IPS DF 19.7 (cell line): ENCODE data around the gene GSKIP.
"Not testable (repeated sequence)": the region's sequence is repeated elsewhere in the genome, so short reads cannot be mapped to it uniquely, and the experiment has no call there.

Experiments
- DNase-seq: peaks from one replicate; pipeline ENCODE4 v3.0.0-alpha.2; 2013; ENCODE audit warnings: low read depth, low spot score

GSKIP gene, protein sequence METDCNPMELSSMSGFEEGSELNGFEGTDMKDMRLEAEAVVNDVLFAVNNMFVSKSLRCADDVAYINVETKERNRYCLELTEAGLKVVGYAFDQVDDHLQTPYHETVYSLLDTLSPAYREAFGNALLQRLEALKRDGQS

DNA sequence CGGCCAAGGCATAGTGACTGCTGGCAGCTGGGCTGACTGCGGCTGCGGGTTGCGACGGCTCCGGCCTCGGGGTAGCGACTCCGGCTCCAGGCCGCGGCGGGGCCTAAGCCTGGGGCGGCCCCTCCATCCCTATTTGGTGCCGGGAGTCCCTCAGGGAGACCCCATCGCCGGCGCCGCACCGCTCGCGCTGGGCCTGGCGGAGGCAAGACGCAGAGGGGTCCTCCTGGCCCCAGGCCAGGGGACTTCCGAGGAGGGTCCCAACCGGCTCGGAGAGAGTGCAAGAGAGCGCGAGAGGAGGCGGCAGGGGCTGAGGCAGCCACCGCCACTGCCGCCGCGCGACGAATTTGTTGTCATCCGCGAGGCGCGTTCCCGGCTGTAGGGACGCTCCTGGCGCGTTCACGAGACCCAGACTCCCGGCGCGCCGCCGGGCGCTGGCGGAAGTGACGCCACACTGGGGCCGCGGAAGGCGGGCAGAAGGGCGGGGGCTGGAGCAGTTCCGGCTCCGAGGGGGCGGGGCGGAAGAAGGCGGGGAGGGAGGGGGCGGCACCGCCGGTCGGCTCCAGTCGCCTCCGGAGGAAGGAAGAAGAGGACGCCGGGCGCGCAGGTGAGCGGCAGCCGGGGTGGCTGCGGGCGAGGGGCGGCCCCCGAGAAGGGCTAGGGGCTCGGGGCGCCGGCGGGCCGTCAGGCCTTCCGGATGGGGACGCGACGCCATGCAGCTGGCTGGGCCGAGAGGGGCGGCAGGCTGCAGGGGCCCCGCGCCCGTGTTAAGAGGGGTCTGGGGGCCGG is at the start of gene GSKIP, which contains the start of gene ATG2B:
GSKIP (plus strand) TSS at position 562 of the 786 bp plus-strand sequence. CDS start 18,722 bp downstream, outside the sequence.
ATG2B (minus strand) TSS at position 377 of the 786 bp plus-strand sequence; CDS start at position 12, 365 bp downstream.
- peak; percentile 65 for DNase-seq

DNA sequence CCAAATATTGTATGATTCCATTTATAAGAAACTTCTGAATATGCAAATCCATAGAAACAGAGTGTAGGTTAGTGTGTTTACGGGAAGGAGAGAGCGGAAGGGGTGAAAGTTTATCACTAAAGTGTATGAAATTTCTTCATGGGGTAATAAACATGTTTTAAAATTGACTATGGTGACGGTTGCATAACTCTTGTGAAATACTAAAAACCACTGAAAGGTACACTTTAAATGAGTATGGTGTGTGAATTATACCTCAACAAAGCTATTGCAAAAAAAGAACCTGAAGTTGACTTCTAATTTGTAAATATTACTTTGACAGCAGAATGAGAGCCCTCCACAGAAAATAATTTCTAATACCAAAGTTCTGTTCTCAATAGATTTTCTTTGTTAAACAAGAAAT is 47.2 kb upstream of the GSKIP start:
- no peak for DNase-seq

DNA sequence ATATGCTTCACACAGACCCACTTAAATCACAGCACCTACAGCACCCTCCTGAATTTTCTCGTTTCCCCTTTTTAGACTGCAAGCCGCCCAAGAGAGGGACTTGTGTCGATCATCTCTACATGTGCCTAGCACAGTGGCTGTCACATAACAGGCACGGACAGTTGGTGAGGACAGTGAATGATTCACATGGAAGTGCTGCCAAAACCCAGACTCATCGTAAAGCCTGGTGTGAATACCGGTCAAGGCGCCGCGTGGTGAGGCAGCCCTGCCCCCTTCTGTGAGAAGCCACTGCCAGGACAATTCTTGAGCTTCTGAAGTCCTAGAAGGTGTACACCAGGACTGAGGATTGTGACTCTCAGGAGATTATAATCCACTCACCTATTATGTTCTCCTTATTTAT is 44.5 kb upstream of the GSKIP start:
- no peak for DNase-seq

DNA sequence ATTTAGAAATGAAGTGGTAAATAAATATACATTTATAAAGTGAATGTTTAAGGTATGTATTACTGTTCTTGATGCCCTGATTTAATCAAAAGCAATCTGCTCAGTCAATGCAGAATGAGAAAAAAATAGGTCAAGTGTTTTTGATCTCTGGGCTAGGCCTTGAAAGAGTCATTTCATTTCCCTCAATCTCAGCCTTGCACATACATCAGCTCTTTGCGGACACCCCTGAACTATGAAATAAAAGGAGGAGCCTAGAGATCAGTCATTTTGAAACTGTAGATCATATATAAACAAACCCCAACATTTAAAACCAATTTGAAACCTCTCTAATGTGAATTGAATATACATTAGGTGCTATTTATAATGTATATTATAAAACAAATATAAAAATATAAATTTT is 42.7 kb upstream of the GSKIP start:
- no peak for DNase-seq

DNA sequence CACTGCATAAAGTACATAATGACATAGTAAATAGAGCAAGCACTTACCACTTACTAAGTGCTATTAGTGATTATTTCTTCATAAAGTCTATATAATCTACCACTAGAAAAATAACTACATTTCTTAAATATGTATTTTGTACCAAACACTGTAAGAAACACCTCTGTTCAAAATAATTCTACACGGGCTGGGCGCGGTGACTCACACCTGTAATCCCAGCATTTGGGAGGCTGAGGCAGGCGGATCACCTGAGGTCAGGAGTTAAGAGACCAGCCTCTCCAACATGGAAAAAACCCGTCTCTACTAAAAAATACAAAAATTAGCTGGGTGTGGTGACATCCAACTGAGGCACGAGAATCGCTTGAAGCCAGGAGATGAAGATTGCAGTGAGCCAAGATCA is 39.1 kb upstream of the GSKIP start:
- DNase-seq, result no peak

DNA sequence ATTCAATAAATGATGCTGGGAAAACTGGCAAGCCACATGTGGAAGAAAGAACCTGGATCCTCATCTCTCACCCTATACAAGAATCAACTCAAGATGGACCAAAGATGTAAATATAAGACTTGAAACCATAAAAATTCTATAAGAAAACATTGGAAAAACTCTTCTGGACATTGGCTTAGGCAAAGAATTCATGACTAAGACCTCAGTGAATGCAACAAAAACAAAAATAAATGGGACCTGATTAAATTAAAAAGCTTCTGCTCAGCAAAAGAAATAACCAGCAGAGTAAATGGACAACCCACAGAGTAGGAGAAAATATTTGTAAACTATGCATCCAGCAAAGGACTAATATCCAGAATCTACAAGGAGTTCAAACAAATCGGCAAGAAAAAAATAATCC is 24.8 kb upstream of the GSKIP start:
- no peak for DNase-seq

DNA sequence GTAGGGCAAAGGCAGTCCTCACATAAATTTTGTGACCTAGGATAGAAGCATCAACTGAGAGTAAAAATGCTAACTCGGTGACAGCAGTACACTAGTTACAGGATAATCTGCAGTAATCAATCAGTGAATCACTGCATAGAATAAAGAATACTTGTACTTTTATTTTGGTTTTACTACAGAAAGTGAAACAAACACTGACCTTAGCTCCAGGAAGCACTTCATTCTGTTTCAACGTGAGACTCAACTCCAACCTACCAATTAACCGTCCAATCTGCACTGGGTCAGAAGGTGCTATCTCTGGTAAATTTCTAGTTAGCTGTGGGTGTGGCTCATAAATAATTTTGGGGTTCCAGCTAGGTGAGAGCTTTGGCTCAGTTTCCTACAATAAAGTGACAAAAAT is 22.0 kb upstream of the GSKIP start:
- no peak for DNase-seq

DNA sequence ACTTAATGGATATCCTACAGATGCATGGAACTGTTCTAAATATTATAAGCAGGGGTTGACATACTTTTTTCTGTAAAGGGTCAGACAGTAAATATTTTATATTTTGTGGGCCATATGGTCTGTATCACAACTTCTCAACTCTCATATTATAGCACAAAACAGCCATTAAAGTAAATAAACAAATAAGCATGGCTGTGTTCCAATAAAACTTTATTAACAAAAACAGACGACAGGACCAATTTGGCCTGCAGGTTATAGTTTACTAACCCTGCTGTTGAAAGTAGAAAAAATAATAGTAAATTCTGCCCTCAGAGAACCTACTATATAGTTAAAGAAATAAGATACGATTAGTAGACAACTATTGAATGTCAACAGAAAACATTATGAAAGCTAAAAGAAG is 17.7 kb upstream of the GSKIP start:
- no peak for DNase-seq

DNA sequence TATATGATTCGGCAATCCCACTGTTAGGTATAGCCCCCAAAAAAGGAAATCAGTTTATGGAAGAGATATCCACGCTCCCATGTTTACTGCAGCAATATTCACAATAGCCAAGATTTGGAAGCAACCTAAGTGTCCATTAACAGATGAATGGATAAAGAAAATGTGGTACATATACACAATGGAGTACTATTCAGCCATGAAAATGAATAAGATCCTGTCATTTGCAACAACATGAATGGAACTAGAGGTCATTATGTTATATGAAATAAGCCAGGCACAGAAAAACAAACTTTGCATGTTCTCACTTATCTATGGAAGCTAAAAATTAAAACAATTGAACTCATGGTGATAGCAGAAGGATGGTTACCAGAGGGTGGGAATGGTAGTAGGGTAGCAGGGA is 15.4 kb upstream of the GSKIP start:
- not testable (repeated sequence) for DNase-seq

DNA sequence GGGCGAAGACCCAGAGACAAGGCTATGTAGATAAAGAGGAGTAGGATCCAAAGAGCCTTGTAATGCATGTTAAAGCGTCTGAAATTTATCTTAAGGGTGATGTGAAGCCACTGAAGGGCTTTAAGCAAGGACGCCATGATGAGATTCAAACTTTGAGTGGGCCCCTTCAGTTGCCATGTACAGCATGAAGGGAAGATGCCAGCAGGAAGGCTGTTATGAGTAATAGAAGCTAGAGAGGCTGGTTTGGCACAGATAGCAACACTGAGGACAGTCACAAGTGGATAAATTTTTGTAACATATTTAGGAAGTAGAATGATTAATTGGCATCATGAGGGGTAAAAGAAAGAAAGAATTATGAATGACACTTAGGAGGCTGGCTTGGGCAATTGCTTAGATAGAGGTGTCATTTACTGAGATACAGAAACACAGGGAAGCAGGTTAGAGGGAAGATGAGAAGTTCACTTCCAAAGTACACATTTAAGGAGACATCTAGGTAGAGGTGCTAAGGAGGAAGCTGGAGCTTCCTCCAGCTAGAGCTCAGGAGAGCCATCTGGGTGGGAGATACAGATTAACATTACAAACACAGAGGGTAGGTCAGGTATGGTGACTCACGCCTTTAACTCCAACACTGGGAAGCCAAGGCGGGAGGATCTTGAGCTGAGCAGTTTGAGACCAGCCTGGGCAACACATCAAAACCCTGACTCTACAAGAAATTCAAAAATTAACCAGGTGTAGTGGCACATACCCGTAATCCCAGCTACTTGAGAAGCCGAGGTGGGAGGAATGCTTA is 13.8 kb upstream of the GSKIP start:
- DNase-seq, result peak; percentile 69

DNA sequence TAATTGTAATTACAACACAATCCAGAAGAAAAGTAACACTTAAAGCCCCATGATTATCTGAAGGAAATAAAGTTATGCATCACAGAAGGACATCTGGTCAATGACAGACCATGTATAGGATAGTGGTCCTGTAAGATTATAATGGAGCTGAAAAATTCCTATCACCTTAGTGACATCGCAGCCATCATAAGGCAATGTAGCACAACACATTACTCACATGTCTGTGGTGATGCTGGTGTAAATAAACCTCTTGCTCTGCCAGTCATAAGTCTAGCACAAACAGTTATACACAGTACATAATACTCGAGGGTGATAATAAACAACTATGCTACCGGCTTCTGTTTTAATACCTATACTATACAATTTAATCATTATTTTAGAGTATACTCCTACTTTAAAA is 11.3 kb upstream of the GSKIP start:
- no peak for DNase-seq

DNA sequence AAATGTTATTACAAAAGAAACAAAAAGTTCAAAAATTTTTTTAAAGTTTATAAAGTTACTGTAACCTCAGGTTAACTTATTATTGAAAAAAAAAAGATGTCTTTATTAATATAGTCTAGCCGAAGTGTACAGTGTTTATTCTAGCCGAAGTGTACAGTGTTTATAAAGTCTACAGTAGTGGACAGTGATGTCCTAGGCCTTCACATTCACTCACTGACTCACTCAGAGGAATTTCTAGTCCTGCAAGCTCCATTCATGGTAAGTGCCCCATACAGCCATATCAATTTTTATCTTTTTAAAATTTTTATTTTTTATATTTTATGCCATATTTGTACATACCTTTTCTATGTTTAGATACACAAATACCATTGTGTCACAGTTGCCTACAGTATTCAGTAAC is 10.6 kb upstream of the GSKIP start:
- DNase-seq, result no peak

DNA sequence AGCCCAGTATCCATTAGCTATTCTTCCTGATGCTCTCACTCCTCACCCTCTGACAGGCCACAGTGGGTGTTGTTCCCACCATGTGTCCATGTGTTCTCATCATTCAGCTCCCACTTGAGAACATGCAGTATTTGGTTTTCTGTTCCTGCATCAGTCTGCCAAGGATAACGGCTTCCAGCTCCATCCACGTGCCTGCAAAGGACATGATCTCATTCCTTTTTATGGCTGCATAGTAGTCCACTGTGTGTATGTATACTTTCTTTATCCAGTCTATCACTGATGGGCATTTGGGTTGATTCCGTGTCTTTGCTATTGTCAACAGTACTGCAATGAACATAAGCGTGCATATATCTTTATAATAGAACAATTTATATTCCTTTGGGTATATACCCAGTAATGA is 9.1 kb upstream of the GSKIP start:
- no peak for DNase-seq

DNA sequence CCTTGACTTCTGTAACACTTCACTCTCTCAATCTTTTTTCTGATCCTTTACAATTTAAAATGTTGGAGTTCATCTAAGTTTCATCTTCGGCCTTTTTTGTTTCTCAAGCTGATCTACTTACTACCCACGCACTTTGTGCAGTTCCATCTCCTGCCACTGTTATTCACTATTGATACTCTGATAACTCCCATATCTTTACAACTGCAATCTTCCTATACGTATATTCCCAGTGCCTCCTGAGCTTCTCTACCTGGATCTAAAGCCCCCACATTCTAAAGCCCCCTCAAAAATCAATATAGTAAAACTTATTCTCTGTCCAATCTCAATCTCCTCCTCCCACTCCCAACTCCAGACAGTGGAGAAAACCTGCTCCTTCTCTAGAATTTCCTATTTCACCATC is 6.1 kb upstream of the GSKIP start:
- no peak for DNase-seq

DNA sequence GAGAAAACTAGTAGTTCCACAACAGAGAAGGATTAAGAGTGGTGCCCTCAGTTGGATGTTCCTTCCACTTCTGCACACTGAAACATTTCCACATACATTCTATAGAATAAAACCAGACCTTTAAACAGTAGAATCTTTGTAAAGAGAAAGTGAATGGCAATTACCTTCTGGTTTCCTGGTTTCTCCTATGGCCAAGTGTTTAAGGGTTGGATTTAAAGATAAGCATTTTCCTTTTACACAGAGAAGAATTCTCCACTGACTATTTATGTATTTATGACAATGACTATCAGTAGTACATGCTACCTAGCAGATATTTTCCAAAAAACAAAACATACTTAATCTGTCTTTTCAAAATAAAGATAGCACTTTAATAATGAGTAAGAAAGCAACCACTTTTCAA is 3.4 kb upstream of the GSKIP start:
- DNase-seq, result no peak

DNA sequence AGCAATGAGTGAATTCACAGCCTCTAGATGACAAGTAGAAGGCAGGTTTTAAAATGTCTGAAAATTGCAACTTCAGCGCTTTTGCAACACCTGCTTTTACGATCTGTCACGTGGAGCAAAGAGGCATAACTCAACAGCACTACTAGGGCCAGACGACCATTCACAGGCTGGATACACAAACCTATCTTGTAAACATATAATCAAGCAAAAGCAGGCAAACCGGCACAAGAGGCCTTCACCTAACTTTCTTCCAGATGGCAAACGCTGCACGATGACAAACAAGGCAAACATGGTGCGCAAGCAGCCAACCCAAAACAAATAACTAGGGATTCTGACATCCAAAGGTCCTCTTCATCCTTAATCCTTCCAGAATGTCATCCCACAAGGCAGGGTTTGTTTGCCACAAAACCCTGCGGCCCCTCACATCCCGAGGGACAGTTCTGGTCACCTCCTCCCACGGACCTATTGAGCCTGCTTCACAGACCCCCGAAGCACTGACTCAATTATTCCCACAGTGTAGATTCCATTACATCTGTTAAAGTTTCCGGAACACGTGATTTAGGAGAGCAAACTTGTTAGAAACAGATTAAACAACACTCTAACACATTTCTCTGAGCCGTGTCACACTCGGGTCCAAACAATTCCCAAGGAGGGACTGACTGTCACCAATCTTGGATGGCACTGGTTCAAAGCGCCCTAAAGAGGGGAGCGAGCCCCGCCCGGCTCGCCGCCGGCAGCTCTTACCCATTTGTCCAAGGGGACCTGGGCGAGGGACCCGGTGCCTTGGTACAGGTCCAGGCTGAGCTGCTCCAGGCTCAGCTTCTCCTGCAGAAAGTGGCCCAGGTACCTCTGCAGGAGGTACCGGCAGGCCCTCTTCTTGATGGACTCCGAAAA is 1.0 kb upstream of the GSKIP start:
- DNase-seq, result no peak

DNA sequence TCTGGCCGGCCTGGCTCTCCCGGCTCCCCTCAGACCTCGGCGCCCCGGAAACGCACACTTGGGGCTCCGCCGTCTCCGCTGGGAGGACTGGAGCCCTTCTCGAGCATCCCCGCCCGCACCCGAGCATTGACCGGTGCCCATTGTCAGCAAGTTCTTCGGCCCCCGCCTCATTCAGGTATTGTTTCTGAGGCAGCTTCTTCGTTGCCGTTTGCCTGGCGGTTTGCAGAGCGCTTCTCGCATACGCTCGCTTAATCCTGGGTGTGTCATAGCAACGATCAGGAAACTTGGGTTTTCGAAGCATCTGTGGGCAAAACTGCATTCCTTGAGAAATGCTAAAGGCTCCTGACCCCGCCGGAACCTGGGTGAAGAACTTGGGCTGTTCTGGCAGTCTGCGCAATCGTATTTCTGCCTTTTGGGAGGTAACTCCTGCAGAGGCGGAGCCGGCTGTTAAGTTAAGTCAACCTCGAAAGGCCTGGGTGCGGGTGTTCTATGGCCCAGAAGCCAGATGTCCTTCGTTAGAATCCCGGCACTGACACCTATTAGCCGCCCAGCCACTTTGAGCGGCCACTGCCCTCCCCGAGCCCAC is 518 bp downstream of the GSKIP start:
- DNase-seq, result no peak

DNA sequence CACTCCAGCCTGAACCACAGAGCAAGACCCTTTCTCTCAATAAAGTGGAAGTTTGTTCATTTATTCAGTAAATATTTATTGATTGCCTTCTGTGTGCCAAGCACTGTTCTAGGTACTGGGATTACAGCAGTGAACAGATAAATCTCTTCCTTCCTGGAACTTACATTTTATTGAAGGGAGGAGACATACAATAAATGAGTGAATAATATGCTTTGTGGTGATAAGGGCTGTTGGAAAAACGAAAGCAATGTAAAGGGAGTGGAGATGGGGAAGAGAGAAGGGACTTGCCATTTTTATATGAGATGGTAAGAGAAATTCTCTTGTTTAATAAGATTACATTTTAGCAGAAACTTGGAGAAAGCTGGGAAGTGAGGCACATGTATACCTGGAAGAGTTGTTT is 1.6 kb downstream of the GSKIP start:
- no peak for DNase-seq

DNA sequence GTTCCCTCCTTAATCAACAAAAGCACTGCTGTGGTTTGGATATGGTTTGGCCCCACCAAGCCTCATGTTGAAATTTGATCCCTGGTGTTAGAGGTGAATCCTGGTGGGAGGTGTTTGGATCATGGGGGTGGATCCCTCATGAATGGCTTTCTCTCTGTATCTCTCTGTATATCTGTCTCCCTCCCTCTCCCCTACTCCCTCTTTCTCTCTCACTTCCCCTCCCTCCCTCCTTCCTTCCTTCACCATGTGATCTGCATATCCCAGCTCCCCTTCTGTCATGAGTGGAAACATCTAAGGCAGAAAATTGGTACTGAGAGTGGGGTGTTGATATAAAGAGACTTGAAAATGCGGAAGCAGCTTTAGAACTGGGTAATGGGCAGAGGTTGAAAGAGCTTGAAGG is 5.2 kb downstream of the GSKIP start:
- no peak for DNase-seq

DNA sequence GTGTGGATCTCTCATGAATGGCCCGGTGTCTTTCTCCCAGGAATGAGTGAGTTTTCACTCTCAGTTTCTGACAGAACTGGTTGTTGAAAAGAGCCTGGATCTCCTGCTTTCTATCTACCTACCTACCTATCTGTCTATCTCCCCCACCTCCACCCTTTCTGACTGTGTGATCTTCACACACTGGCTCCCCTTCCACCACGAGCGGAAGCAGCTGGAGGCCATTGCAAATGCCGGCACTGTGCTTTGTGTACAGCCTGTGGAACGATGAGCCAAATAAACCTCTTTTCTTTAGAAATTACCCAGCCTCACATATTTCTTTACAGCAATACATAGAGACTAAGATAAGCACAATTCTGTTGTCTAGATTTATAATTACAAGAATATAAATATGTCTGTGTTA is 7.2 kb downstream of the GSKIP start:
- no peak for DNase-seq

DNA sequence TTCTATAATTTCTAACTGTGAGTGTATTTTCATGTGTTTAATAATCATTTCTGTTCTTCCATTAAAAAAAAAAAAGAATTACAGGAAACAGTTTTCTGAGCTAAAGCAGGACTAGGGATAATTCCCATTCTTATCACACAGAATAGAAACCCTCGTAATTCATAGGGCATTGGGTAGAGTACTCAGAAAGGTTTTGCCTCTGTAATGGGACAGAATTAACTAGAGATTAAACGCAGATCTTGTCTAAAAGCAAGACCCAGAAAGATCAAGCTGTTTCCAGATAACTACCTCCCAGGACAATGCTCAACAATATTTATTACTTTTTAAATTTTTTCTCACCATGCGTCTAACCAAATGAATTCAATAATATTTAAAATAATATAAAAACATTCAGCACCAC is 10.2 kb downstream of the GSKIP start:
- no peak for DNase-seq
